Activated CD4-positive, alpha-beta T cell treated with anti-CD3 and anti-CD28 coated beads for 36 hours (primary cell): ENCODE data around the gene TRAFD1. TPM values are rescaled to one million over a fixed set of nuclear protein-coding genes. Genes with fewer than 3 reads are reported as not detected.
"Not testable (repeated sequence)": the region's sequence is repeated elsewhere in the genome, so short reads cannot be mapped to it uniquely, and the experiment has no call there.

ENCODE experiments used
- ATAC-seq: fragments of 200-7000 bp; cut with Tn5 transposase; one replicate; pipeline ENCODE4 v1.10.0; 2021; ENCODE audit warnings: mild to moderate bottlenecking, moderate library complexity
- CTCF ChIA-PET: fragments of 350-600 bp; sonication (Branson Sonifier 250); formaldehyde crosslinking; loops from one replicate; lab custom pipeline; 2021; ENCODE audit warnings: antibody characterized with exemption; lab: Charles Lee
- POLR2A ChIA-PET: fragments of 350-600 bp; sonication (Branson Sonifier 250); formaldehyde crosslinking; loops from one replicate; lab custom pipeline; 2021; ENCODE audit warnings: antibody characterized with exemption, inconsistent platforms; lab: Charles Lee
- DNase-seq: peaks from one replicate; pipeline ENCODE4 v3.0.0-alpha.2; 2020
- H3K27ac Mint-ChIP-seq: one replicate; pipeline ENCODE4 v1.8.0; 2021; ENCODE audit warnings: mixed read lengths
- H3K27me3 Mint-ChIP-seq: one replicate; pipeline ENCODE4 v1.8.0; 2021; ENCODE audit warnings: mixed read lengths
- H3K36me3 Mint-ChIP-seq: one replicate; pipeline ENCODE4 v1.8.0; 2021; ENCODE audit warnings: low read depth, mixed read lengths
- H3K4me1 Mint-ChIP-seq: one replicate; pipeline ENCODE4 v1.8.0; 2021; ENCODE audit warnings: mixed read lengths
- H3K4me3 Mint-ChIP-seq: one replicate; pipeline ENCODE4 v1.8.0; 2021; ENCODE audit warnings: mild to moderate bottlenecking, moderate library complexity, mixed read lengths
- H3K9me3 Mint-ChIP-seq: one replicate; pipeline ENCODE4 v1.8.0; 2021; ENCODE audit warnings: low read depth, mixed read lengths
- intact Hi-C, 2 experiments: fragments of 100-400 bp; cut with DNase I in 1 of 2; cut with micrococcal nuclease in 1 of 2; formaldehyde crosslinking; loops; one replicate each; pipeline versions ENCODE4 v1.14.2 to v1.15.1; 2022 to 2024; cut with DNase I, micrococcal nuclease
- total RNA-seq, 2 experiments: library from RNA; stranded (reverse); gene quantifications; one replicate each; pipeline ENCODE4 v1.2.3, GENCODE V29; 2021

The TRAFD1 gene
- total RNA-seq, 2 experiments from 2014 or later, result 52.5 to 54.1 TPM

- CTCF ChIA-PET, H3K9me3 Mint-ChIP-seq, intact Hi-C loops, DNase-seq, H3K4me3 Mint-ChIP-seq, ATAC-seq, H3K27me3 Mint-ChIP-seq: not testable (repeated sequence)
- Mint-ChIP-seq H3K27ac (peak overlapping the region; percentile 58), H3K4me1 (peaks cover 70% of the 10 kb centered on the region), H3K36me3 (peaks cover 66% of the 10 kb centered on the region)
- POLR2A ChIA-PET, result interaction anchor here (0.6 kb wide), 1 partner anchor 37 kb away, joined by 9 read pairs; no protein-coding TSS in a partner anchor
Observed at GRCh38 chr12:112102746-112103145, 22.6 kb upstream of the TRAFD1 start.

DNA sequence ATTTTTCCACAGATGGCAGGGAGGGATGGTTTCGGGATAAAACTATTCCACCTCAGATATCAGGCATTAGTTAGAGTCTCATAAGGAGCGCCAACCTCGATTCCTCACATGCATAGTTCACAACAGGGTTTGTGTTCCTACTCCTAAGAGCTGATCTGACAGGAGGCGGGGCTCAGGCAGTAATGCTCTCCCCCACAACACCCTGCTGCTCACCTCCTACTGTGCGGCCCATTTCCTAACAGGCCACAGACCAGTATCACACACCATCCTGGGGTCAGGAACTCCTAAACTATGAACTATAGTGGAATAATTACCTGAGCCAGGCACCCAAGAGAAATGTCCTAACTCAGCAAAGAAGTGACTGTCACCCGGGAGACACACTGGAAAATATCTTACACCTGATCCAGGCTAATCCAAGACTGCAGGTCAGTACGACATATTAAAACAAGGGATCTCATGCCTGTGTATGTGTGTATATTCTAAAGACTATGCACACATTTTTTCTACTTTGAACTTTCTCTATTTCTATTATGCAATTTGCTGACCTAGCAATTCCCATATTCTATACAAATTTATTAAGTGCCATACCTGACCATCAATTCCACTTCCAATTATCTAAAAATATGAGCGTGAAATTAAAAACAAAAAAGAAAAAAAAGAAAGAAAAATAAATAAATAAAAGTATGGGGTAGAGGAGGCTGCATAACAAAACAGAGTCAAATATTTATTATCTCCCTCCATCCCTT is 21.4 kb upstream of the TRAFD1 start:
- peaks cover 60% of the 10 kb centered on the region for H3K36me3 Mint-ChIP-seq
- H3K27me3 Mint-ChIP-seq, result no peaks in the 10 kb centered on the region
- DNase-seq (no peak), ATAC-seq (no peak)
- CTCF ChIA-PET, result no interaction called here
- POLR2A ChIA-PET, result interaction anchor here (1.0 kb wide), 1 partner anchor 19 kb away, joined by 3 read pairs; no protein-coding TSS in a partner anchor
- H3K27ac Mint-ChIP-seq, result peak overlapping the region; percentile 47
- no peak overlapping the region for H3K4me3 Mint-ChIP-seq
- intact Hi-C loops, result no loop called here
- H3K4me1 Mint-ChIP-seq, result peaks cover 60% of the 10 kb centered on the region
- no peaks in the 10 kb centered on the region for H3K9me3 Mint-ChIP-seq

DNA sequence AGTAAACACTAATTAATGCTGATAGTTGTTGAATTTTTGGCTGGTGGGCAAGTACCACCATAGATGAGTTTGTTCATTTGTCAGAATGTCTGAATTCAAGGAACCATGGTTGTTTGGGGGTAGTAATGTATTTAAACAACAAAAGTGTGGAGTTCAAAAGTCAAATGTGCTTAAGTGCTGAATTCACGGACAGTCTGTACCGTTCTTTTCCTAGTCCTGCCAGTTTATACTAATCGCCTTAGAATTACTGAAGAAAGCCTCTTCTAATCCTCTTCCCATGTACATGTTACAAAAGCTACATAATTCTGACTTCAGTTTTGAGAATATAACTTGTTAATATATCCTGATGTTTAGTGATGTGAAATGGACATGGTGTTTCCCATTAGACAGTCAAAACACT is 19.5 kb upstream of the TRAFD1 start:
- Mint-ChIP-seq H3K27me3 (no peaks in the 10 kb centered on the region), H3K4me3 (no peak overlapping the region), H3K36me3 (peaks cover 47% of the 10 kb centered on the region), H3K9me3 (no peaks in the 10 kb centered on the region), H3K4me1 (peaks cover 60% of the 10 kb centered on the region), H3K27ac (peak overlapping the region; percentile 94)
- ATAC-seq (no peak), DNase-seq (no peak)
- ChIA-PET CTCF (interaction anchor here (0.6 to 2.1 kb wide), 4 partner anchors 8 to 96 kb away, joined by 3 to 9 read pairs (median 4); no protein-coding TSS in a partner anchor), POLR2A (interaction anchor here (0.6 to 3.3 kb wide), 7 partner anchors 8 to 294 kb away, joined by 3 to 26 read pairs (median 4); partner anchors contain the start of genes ERP29, TMEM116 and TRAFD1)
- intact Hi-C loops, result loop anchor here (1.0 to 5.0 kb wide), 4 partner anchors 10 to 699 kb away; partner anchors contain the start of genes ERP29 (in 1 of the 2), HECTD4 (in 1 of the 2), SH2B3 (in 1 of the 2) and TMEM116 (in 1 of the 2)

DNA sequence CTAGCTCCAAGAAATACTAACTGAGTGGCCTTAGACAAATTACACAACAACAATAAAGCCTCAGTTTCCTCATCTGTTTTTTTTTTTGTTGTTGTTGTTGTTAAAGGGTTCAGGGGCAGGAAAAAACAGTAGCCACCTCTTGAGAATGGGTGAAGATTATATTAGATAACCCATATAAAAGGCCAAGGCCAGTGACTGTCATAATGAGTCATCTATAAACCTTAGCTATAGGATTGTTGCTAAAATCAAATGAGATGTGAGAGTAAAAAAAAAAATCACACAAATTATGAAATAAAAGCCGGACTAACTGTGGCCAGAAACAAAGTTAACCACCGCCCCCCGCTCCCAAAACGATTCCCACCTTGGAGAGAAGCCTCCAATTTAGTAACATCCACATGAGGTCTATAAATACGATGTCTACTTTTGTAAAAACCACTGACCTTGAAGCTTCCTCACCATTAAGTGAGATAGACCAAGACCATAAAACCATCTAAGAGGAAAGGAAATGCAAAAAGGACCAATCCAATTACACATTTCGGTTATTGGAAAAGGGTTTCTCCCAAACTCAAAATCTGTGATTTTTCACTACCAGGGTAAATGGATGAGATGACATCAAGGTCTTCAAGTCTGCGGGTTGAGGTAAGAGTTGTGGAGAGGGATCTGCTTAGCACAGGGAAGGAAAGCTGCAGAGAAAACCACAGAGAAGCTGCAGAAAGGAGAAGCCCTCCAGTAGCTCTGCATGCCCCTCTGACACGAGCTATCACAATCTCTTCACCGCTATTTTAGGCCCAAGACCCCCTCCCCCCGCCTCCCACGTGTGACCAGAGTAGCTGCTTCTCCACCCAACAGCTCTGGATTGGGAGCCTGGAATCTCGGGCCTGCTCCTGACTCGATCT is 17.8 kb upstream of the TRAFD1 start:
- CTCF ChIA-PET, result interaction anchor here (0.6 to 2.2 kb wide), 8 partner anchors 8 to 279 kb away, joined by 3 to 10 read pairs (median 4); partner anchors contain the start of gene TRAFD1

GRCh38 chr12:112108202-112109079 is 16.9 kb upstream of the TRAFD1 start, which contains the start of gene NAA25:
TSS of gene NAA25 (minus strand) at chr12:112108783. CDS start at chr12:112108773, 10 bp downstream.
- POLR2A ChIA-PET, result interaction anchor here (0.7 to 3.3 kb wide), 9 partner anchors 12 to 94 kb away, joined by 3 to 26 read pairs (median 4); partner anchors contain the start of gene TRAFD1
- H3K27ac Mint-ChIP-seq, result peak within 1 kb of the TSS; percentile 99
- ATAC-seq (peak; percentile 80), DNase-seq (peak; percentile 94)
- peaks cover 35% of the 10 kb centered on the region for H3K36me3 Mint-ChIP-seq
- H3K4me1 Mint-ChIP-seq, result peaks cover 55% of the 10 kb centered on the region
- no peaks in the 10 kb centered on the region for H3K9me3 Mint-ChIP-seq
- H3K27me3 Mint-ChIP-seq, result no peaks in the 10 kb centered on the region
- H3K4me3 Mint-ChIP-seq, result peak within 1 kb of the TSS; percentile 97
- intact Hi-C loops, result loop anchor here (1.0 to 5.0 kb wide), 8 partner anchors 12 to 701 kb away; partner anchors contain the start of genes ERP29 (in 2 of the 2), TMEM116 (in 2 of the 2), TRAFD1 (in 2 of the 2) and HECTD4 (in 1 of the 2)
- CTCF ChIA-PET, result interaction anchor here (0.6 to 2.2 kb wide), 10 partner anchors 9 to 163 kb away, joined by 3 to 10 read pairs (median 4); partner anchors contain the start of gene TRAFD1

More for the DNA sequence above, 17.8 kb upstream of the TRAFD1 start:
- H3K4me3 Mint-ChIP-seq, result peak overlapping the region; percentile 97
- H3K27me3 Mint-ChIP-seq, result no peaks in the 10 kb centered on the region
- H3K36me3 Mint-ChIP-seq, result peaks cover 37% of the 10 kb centered on the region
- peak; percentile 54 for DNase-seq
- H3K9me3 Mint-ChIP-seq, result no peaks in the 10 kb centered on the region
- peak overlapping the region; percentile 94 for H3K27ac Mint-ChIP-seq
- POLR2A ChIA-PET, result interaction anchor here (0.7 to 3.3 kb wide), 8 partner anchors 10 to 93 kb away, joined by 3 to 26 read pairs (median 4); partner anchors contain the start of gene TRAFD1
- peaks cover 60% of the 10 kb centered on the region for H3K4me1 Mint-ChIP-seq
- ATAC-seq, result no peak
- intact Hi-C loops, result loop anchor here (1.0 to 5.0 kb wide), 7 partner anchors 11 to 700 kb away; partner anchors contain the start of genes ERP29 (in 2 of the 2), TMEM116 (in 2 of the 2), HECTD4 (in 1 of the 2) and MAPKAPK5 (in 1 of the 2)

- ATAC-seq, H3K4me3 Mint-ChIP-seq, DNase-seq, H3K9me3 Mint-ChIP-seq, intact Hi-C loops, H3K27me3 Mint-ChIP-seq: not testable (repeated sequence)
- H3K4me1 Mint-ChIP-seq, result peaks cover 31% of the 10 kb centered on the region
- ChIA-PET CTCF (interaction anchor here (1.0 to 1.1 kb wide), 2 partner anchors 9 to 12 kb away, joined by 3 read pairs; no protein-coding TSS in a partner anchor), POLR2A (interaction anchor here (1.8 kb wide), 1 partner anchor 20 kb away, joined by 7 read pairs; no protein-coding TSS in a partner anchor)
- H3K27ac Mint-ChIP-seq, result peak overlapping the region; percentile 61
- H3K36me3 Mint-ChIP-seq, result peaks cover 16% of the 10 kb centered on the region
Observed at GRCh38 chr12:112110787-112111662, 14.3 kb upstream of the TRAFD1 start.

DNA sequence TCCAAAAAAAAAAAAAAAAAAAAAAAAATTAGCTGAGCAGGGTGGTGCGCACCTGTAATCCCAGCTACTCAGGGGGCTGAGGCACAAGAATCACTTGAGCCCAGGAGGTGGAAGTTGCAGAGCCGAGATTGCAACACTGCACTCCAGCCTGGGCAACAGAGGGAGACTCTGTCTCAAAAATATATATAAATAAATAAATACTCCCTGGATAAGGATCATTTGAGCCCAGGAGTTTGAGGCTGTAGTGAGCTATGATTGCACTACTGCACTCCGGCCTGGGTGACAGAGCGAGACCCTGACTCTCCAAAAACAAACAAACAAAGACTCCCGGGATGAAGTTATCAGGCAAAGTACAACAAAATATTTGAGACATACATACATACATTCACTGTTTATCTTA is 13.4 kb upstream of the TRAFD1 start:
- Mint-ChIP-seq H3K4me3 (no peak overlapping the region), H3K27me3 (no peaks in the 10 kb centered on the region), H3K27ac (peak overlapping the region; percentile 7), H3K4me1 (peaks cover 27% of the 10 kb centered on the region), H3K36me3 (peaks cover 9% of the 10 kb centered on the region), H3K9me3 (no peaks in the 10 kb centered on the region)
- DNase-seq (no peak), ATAC-seq (no peak)
- ChIA-PET POLR2A (interaction anchor here (0.6 to 1.8 kb wide), 3 partner anchors 11 to 19 kb away, joined by 3 to 7 read pairs (median 3); partner anchors contain the start of gene TRAFD1), CTCF (interaction anchor here (1.0 to 1.1 kb wide), 2 partner anchors 9 to 11 kb away, joined by 3 read pairs; no protein-coding TSS in a partner anchor)
- intact Hi-C loops, result no loop called here

DNA sequence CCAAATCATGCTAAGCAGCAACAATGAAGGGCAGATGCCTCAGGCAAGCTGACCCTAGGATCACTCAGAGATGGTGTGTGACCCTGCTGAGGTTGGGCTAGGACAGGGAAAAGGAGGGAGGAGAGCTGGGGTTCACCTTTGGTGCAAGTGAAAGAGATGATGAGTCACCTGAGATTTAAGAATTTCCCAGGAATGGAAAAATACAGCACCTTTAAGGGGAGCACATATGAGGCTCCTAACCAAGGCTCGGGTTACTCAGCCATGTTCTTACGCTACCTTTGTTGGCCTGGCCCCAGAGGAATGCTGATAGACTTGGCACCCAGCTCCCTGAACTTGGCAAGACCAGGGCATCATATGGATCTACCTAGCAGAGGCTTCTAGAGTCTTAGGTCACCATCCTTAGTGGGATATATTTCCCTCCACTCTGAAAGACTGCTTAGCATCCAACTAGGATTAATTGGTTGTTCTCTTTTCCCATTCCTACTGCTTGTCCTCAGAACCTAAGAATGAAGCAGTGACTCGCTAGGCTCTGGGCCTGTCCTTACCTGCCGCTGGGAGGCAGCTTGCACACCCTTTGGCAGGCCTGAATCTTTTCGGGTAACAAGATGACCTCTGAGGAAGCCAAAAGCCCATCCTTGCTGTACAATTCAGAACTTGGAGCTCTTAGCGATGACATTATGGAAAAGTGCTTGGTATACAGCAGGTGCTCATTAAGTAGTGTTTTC is 12.8 kb upstream of the TRAFD1 start:
- Mint-ChIP-seq H3K27me3 (no peaks in the 10 kb centered on the region), H3K9me3 (no peaks in the 10 kb centered on the region), H3K4me3 (no peak overlapping the region), H3K4me1 (peaks cover 22% of the 10 kb centered on the region), H3K27ac (peak overlapping the region; percentile 7), H3K36me3 (peaks cover 2% of the 10 kb centered on the region)
- intact Hi-C loops, result no loop called here
- peak; percentile 14 for ATAC-seq
- ChIA-PET CTCF (interaction anchor here (1.0 to 1.1 kb wide), 2 partner anchors 8 to 10 kb away, joined by 3 read pairs; no protein-coding TSS in a partner anchor), POLR2A (interaction anchor here (0.6 to 1.8 kb wide), 4 partner anchors 10 to 18 kb away, joined by 3 to 7 read pairs (median 3); partner anchors contain the start of gene TRAFD1)
- DNase-seq, result peak; percentile 9
